ENCODE data around the gene CFAP74. TPM values are rescaled to one million over a fixed set of nuclear protein-coding genes. Genes with fewer than 3 reads are reported as not detected.

Gene CFAP74
- total RNA-seq, 1 experiment from 2014 or later = not detected

DNA sequence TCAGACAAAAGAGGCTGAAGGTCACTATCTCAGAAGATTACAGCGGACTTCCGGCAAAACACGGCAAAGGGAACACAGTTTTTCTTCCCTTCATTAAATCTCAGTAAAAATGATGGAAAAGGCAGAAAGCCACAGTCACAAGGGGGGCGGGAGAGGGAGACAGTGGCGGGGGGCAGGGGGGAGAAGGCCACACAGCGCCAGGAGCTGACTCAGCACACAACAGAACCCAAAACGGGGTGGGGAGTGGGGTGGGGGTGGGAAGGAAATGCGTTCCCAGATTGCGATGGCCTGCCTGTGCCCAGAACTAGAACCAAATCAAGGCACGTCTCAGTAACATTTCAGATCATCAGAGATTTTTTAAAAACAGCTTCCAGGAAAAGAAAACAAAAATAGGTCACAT lies 13.4 kb downstream of the CFAP74 start:
- POLR2A ChIA-PET = no interaction called here

DNA sequence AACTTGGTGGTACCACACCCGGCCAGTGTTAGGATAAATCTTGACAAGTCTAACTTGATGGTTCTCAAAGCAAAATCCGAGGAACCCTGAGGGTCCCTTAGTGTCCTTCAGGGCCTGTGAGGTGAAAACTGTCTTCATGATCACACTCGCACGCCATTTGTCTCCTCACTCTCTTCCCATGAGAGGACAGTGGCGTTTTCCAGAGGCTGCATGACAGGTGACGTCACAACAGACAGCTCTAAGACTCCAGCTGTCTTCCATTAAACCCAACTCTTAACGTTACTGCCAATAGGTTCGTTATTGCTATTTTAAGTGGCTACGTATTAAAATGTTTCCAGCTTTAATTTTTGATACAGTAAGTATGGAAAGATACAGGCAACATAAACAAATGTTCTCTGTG lies 13.8 kb downstream of the CFAP74 start:
- CTCF ChIA-PET = no interaction called here
- peaks cover 9% of the 10 kb centered on the region for H3K4me1 Mint-ChIP-seq (ENCODE audit: low read depth, unreplicated experiment)
- H3K36me3 Mint-ChIP-seq (ENCODE audit: insufficient read depth, unreplicated experiment) = no peaks in the 10 kb centered on the region
- H3K27ac Mint-ChIP-seq (ENCODE audit: unreplicated experiment) = no peak overlapping the region
- no peaks in the 10 kb centered on the region for H3K9me3 Mint-ChIP-seq (ENCODE audit: unreplicated experiment)
- no peak overlapping the region for H3K4me3 Mint-ChIP-seq (ENCODE audit: unreplicated experiment)
- Histone ChIP-seq H3K4me1 (no peaks in the 10 kb centered on the region), H3K27me3 (replicated peaks; ENCODE audit: control insufficient read depth, insufficient read depth, low read length) (no peaks in the 10 kb centered on the region), H3K4me3 (ENCODE audit: low read depth, low read length) (no peak overlapping the region), H3K9me3 (no peaks in the 10 kb centered on the region), H3K36me3 (ENCODE audit: control insufficient read depth, insufficient read depth, low read length) (no peaks in the 10 kb centered on the region)
- TF ChIP-seq, protein P1, sequence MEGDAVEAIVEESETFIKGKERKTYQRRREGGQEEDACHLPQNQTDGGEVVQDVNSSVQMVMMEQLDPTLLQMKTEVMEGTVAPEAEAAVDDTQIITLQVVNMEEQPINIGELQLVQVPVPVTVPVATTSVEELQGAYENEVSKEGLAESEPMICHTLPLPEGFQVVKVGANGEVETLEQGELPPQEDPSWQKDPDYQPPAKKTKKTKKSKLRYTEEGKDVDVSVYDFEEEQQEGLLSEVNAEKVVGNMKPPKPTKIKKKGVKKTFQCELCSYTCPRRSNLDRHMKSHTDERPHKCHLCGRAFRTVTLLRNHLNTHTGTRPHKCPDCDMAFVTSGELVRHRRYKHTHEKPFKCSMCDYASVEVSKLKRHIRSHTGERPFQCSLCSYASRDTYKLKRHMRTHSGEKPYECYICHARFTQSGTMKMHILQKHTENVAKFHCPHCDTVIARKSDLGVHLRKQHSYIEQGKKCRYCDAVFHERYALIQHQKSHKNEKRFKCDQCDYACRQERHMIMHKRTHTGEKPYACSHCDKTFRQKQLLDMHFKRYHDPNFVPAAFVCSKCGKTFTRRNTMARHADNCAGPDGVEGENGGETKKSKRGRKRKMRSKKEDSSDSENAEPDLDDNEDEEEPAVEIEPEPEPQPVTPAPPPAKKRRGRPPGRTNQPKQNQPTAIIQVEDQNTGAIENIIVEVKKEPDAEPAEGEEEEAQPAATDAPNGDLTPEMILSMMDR (IDR thresholded peaks at IDR 0.05; ENCODE audit: insufficient read depth in 1 of 2, low read depth in 1 of 2, low read length in 1 of 2, severe bottlenecking in 1 of 2, unreplicated experiment in 1 of 2) = no peak
- POLR2A ChIA-PET = no interaction called here
- DNase-seq = no peak
- H3K27me3 Mint-ChIP-seq (ENCODE audit: insufficient read depth, unreplicated experiment) = no peaks in the 10 kb centered on the region
- intact Hi-C loops (cut with micrococcal nuclease; ENCODE audit: unreplicated experiment) = no loop called here
- BruUV-seq (replicated peaks) = no TSS peak

More for the DNA sequence above, 13.4 kb downstream of the CFAP74 start:
- Histone ChIP-seq H3K4me3 (ENCODE audit: low read depth, low read length) (no peak overlapping the region), H3K4me1 (no peaks in the 10 kb centered on the region), H3K27me3 (replicated peaks; ENCODE audit: control insufficient read depth, insufficient read depth, low read length) (no peaks in the 10 kb centered on the region), H3K9me3 (no peaks in the 10 kb centered on the region), H3K36me3 (ENCODE audit: control insufficient read depth, insufficient read depth, low read length) (no peaks in the 10 kb centered on the region)
- Mint-ChIP-seq H3K4me3 (ENCODE audit: unreplicated experiment) (no peak overlapping the region), H3K9me3 (ENCODE audit: unreplicated experiment) (no peaks in the 10 kb centered on the region), H3K36me3 (ENCODE audit: insufficient read depth, unreplicated experiment) (no peaks in the 10 kb centered on the region), H3K4me1 (ENCODE audit: low read depth, unreplicated experiment) (peaks cover 7% of the 10 kb centered on the region), H3K27ac (ENCODE audit: unreplicated experiment) (no peak overlapping the region), H3K27me3 (ENCODE audit: insufficient read depth, unreplicated experiment) (no peaks in the 10 kb centered on the region)
- CTCF ChIA-PET = no interaction called here
- no TSS peak for BruUV-seq (replicated peaks)
- no peak for DNase-seq
- TF ChIP-seq, protein P1 (IDR thresholded peaks at IDR 0.05; ENCODE audit: insufficient read depth in 1 of 2, low read depth in 1 of 2, low read length in 1 of 2, severe bottlenecking in 1 of 2, unreplicated experiment in 1 of 2) = no peak
- intact Hi-C loops (cut with micrococcal nuclease; ENCODE audit: unreplicated experiment) = no loop called here

DNA sequence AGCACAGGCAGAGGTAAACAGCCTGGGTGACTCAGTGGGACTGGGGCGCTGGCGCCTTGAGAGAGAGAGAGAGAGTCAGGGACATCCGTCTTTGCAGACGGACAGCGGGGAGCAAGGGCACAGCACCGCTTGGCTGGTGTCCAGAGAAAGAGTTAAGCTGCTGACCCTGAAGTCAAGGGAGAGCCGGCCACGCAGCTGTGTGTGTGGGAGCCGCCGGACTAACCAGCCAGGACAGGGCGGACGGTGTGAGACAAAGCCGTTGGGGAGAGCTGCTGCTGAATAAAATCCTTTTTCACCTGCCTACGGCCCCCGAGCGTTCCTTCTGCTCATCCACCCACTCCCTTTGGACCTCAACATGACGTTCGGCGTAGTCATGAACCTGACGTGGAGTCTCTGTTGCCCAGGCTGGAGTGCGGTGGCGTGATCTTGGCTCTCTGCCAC lies 14.5 kb downstream of the CFAP74 start:
- H3K36me3 ChIP-seq (ENCODE audit: control insufficient read depth, insufficient read depth, low read length) = no peaks in the 10 kb centered on the region
- no peaks in the 10 kb centered on the region for H3K36me3 Mint-ChIP-seq (ENCODE audit: insufficient read depth, unreplicated experiment)
- no peaks in the 10 kb centered on the region for H3K9me3 Mint-ChIP-seq (ENCODE audit: unreplicated experiment)
- POLR2A ChIA-PET = no interaction called here
- H3K4me1 Mint-ChIP-seq (ENCODE audit: low read depth, unreplicated experiment) = peaks cover 6% of the 10 kb centered on the region
- intact Hi-C loops (cut with micrococcal nuclease; ENCODE audit: unreplicated experiment) = no loop called here
- H3K27me3 Mint-ChIP-seq (ENCODE audit: insufficient read depth, unreplicated experiment) = no peaks in the 10 kb centered on the region
- TF ChIP-seq, protein P1 (IDR thresholded peaks at IDR 0.05; ENCODE audit: insufficient read depth in 1 of 2, low read depth in 1 of 2, low read length in 1 of 2, severe bottlenecking in 1 of 2, unreplicated experiment in 1 of 2) = no peak
- no peak overlapping the region for H3K4me3 Mint-ChIP-seq (ENCODE audit: unreplicated experiment)
- H3K4me1 ChIP-seq = no peaks in the 10 kb centered on the region
- CTCF ChIA-PET = no interaction called here
- no peaks in the 10 kb centered on the region for H3K9me3 ChIP-seq
- H3K27me3 ChIP-seq (replicated peaks; ENCODE audit: control insufficient read depth, insufficient read depth, low read length) = no peaks in the 10 kb centered on the region
- H3K4me3 ChIP-seq (ENCODE audit: low read depth, low read length) = no peak overlapping the region
- no peak for DNase-seq
- no TSS peak for BruUV-seq (replicated peaks)
- no peak overlapping the region for H3K27ac Mint-ChIP-seq (ENCODE audit: unreplicated experiment)

Data from Caco-2 (cell line).